GM19455 (cell line): ENCODE data around the gene ST6GALNAC3.
A peak's percentile ranks its signal among the peaks of the same experiment; 100 is the strongest.
"Not testable (repeated sequence)": the region's sequence is repeated elsewhere in the genome, so short reads cannot be mapped to it uniquely, and the experiment has no call there.

ENCODE experiments used
- ATAC-seq: cut with Tn5 transposase; IDR thresholded peaks from one replicate; pipeline ENCODE4 v1.9.1; 2021; ENCODE audit not compliant: unreplicated experiment

ST6GALNAC3 gene

DNA sequence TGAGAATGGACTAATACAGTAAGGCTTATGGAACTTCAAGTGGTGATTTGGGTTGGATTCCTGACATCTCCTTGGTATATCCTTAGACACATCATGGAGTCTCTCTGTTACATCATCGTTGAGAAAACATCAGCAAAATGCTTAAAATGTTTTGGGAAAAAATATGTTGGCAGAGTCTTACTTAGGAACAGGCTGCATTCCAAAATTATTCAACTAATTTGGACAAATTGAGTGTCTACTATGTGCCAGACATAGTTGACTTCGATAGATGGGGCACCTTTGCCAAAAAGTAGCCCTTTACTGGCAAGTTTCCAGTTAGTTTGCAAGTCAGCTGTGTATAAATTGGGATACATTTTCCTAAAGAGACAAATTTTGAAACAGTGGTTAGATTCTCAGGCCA is 539.3 kb downstream of the ST6GALNAC3 start:
- no peak for ATAC-seq

DNA sequence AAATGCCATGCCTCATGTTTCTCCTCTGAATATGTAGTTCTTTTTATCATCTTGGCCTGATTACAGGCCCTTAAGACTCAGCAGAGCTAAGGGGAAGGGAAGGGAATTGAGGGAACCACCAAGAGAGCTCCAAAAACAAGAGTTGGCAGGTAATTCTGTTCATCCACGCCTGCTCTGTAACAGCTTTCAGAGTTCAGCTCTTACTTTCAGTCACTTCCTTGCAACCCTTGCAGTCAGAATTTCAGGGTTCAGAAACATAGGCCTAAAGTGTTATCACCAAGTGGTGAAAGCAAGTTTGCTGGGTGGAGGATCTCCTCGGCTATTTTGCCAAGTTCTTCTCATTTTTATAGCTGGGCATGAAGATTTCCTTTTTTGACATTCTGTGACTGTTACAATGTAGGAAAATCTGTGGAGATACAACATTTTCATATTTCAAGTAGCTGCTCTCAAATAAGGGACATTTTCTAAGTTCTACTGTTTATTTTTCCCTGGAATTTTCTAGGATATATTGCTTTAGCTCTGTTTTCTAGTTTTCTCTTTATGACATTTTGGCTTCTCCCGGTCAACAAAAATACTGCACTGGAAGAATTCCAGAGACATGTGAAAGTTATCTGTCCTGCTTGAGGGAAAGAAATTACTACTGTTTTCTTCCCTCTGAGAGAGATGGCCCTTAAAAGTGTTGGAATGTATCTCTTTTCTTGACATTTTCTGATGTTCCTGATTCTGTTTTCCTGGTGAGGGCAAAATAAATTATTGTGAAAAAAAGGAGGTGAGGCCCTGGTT is 540.9 kb downstream of the ST6GALNAC3 start:
- ATAC-seq = no peak

DNA sequence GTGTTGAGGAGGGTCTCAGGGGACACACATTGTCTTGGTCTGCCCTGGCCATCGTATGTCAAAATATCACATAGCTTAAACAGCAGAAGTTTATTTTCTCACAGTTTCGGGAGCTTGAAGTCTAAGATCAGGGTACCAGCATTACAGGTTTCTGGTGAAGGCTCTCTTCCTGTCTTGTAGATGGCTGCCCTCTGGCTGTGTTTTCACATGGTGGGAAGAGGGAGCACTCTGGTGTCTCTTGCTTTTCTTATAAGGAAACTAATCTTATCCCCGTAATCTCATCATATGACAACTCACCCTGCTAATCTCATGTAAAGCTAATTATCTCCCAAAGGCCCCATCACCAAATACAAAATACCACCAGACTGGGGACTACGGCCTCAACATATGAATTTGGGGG is 545.8 kb downstream of the ST6GALNAC3 start:
- no peak for ATAC-seq

DNA sequence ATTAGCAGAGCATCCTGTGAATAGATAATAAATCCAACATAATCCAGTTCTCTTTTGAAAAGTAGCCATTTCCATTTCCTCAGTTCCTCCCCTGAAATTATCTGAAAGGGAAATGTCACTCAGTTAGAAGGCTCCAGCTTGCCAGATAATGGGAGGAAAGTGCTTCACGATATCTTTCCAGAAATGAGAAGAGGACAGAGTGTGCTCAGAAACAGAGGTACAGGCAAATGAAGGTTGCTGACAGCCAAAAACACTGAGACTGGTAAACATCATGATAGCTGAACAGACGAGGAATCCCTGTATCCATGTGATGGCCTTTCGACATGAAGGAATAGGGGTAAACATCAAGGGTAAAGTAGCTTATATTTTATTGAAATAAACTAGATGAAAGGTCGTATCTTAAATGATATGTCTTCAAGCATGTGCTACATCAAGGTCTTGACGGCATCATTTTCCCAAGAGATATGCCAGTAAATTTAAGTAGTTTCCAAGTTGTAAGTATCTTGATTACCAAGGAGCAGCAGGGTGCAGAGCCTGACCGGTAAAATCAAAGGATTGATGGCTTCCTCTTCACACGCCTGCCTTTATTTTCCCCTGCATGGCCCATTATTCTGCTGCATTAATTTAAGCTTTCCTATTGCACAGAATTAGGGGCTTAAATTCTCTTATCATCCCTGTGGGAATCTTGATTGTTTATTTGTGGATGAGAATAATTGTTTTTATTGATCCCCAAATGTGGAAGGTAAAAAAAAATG is 548.4 kb downstream of the ST6GALNAC3 start:
- no peak for ATAC-seq

DNA sequence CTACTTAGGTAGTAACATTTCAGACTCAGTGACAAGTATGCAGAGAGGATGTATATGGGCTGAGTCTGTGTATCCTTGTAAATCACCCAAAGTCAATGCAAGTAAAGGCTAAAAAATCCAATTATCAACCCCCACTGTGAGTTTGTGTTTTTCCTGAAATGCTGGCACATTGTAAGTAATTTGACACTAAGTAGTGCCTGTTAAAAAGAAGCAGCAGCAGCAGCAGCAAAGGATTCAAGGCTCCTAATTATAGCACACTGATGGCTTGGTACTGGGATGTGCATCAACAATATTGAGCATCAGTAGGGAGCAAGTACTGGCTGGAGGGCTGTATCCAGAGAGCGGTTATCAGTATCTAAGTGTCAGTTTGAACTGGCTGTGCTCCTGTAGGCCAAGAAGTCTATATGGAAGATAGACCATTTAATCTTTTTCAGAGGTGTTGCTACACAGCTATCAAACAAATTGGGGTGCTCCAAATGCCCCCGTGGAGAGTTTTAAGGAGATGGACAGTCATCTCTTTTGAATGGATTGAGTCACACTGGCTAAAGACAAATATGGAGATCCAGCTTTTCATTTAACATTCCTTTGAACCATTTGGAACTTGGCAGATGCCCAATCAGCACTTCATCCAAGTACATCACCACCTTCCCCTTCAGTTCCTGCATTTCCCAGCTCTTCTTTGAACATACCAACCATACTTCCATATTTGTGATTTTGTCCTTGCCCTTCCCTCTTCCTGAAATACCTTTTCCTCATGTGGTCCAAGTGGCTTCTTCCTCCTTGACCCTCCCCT is 551.5 kb downstream of the ST6GALNAC3 start:
- ATAC-seq = no peak

DNA sequence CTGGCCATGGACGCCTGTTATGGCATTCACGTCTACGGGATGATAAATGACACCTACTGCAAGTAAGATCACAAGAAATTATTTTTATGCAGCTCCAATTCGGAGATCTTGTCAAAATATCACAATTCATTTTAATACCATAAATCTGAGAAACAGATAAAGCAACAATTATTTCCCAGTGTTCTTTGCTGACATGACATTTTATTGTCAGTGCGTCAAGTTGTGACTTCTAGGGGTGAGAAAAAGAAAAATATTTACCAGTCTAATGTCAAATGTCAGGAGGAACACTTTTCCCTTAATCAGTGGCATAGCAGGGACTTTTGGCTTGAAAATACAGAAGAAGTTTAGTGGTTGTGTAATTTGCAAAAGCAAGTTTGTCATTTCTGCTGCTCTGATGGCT is 553.0 kb downstream of the ST6GALNAC3 start:
- no peak for ATAC-seq

DNA sequence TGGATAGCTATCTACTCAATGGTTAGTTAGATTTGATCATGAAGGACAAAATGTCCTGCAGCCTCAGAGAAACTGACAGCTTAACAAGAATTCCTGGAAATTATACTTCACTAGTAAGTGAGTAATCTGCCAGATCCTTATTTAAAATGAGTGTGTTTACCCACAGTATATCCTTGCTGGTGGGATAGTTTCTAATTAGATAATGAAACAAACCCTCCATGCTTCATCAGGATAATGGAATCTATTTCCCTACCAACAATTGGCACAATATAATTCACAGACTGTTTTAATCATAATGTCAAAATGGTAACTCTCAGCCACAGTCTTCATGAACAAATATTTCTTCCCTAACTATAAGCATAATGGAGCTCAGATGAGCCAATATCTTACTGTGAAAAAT is 553.4 kb downstream of the ST6GALNAC3 start:
- ATAC-seq = no peak

DNA sequence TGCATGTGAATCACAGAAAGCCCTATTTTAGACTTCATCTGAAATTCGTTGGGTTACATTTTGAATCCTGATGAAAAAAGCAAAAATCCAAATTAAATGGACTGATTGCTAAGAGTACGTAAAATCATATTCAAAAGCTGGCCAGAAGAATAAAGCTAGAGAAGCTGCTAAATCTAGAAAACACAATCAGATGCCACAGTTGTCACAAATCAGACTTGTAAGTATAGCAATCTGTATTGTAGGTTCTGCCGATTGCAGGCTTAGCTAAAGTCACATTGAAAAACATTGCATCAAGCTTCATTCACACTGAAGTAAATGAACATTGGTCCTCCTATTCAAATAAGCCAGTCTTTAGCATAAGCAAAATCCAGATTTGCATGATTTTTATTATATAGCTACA is 557.6 kb downstream of the ST6GALNAC3 start:
- no peak for ATAC-seq

DNA sequence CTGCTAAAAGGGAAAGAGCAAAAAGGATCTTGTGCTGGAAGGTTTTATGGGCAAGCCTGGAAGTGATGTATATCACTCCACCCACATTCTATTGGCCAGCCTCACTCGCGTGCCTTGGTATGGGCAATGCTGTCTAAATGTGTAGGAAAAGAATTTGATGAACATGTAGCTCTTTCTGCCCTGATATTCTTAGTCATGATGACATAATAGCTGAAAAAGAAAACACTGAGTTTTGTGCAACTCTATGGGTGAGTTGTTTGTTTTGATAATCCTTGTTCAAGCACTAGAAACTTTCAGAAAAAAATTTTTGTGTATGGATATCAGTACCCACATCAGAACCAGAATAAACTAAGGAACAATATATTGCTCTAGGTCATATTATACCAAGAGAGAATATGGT is 561.2 kb downstream of the ST6GALNAC3 start:
- no peak for ATAC-seq

DNA sequence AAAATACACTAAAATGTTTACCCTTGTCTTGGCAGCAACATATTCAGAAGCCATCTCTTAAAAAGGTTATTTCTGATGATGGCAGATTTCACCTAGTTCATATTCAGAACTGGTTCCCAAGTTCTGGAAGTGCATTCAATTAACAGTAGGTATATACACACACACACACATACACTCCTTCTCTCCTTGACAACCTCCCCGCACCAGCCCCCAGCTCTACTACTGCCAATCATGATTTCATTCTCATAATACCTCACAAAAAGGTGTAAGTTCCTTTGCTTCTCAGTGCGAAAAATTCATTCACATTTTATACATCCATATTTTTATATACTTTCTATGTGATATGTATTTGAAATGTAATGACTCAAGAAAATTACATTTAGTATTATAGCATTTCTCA is 564.6 kb downstream of the ST6GALNAC3 start:
- ATAC-seq = no peak

DNA sequence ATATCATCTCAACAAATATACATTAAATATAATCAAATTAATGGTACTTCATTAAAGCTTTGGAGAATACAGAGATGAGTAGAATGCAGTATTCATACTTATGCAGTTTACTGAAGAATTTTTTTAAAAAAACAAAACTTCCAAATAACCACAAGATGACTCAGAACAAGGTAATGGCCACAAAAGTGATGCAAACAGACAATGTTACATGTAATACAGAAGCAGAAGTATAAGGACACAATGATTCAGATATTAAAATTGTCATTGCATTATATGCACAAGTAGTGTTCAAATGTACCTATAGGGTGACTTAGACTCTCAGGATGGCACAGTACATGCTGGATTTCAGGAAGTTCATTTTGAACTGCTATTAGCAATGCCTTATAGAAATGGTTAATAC is 565.5 kb downstream of the ST6GALNAC3 start:
- no peak for ATAC-seq

DNA sequence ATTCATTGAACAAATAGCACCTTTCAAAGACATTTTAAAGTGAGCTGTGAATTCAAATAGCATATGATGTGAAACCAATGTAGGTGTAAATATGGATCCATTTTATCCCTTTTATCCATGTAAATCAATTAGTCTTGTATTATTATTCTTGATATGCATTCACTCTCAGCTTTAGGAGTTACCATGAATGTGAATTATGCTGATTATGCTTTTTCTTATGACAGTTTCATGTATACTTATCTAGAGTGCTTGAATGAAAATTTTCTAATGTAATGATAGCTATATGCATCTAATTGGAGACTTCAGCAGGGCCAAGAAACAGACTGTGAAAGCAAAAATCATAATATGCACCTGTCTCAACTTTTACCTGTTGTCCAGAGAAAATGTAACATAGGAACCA is 566.2 kb downstream of the ST6GALNAC3 start:
- ATAC-seq = no peak

DNA sequence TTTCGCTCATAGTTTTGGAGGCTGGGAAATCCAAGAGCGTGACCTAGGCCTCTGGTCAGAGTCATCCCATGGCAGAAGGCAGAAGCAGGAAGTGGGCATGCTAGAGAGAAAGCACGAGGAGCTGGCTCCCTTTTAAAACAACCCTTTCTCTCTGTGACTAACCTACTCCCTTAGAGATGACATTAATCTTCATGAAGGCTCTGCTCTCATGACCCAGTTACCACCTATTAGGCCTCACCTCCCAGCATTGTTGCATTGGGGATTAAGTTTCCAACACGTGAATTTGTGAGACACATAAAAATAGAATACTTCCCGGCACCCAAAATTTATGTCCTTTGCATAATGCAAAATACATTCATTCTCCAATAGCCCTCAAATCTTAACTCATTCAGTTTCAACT is 569.6 kb downstream of the ST6GALNAC3 start:
- ATAC-seq = no peak

DNA sequence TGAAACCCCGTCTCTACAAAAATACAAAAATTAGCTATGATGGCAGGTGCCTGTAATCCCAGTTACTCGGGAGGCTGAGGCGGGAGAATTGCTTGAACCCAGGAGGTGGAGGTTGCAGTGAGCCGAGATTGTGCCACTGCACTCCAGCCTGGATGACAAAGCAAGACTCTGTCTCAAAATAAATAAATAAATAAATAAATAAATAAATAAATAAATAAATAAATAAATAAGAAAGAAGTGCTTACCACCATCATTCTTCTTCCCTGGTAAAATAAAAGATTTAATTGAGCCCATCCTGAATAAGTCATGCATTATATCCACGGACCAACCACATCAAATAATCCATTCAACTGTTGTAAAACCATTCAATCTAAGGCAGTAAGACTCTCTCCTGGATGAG is 578.3 kb downstream of the ST6GALNAC3 start:
- ATAC-seq = not testable (repeated sequence)

DNA sequence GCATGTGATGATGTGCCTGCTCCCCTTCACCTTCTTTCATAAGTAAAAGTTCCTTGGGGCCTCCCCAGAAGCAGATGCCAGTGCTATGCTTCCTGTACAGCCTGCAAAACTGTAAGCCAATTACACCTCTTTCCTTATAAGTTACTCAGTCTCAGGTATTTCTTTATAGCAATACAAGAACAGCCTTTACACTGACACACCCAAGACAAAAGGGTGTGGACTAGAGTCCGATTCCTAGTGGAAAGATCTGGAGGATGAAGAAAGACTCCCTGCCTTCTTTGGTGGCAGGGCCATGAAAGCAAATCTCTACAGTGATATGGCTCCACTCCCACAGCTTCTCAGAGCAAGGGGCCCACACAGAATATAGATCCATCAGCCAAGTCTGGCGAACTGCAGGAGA is 583.1 kb downstream of the ST6GALNAC3 start:
- ATAC-seq = no peak

DNA sequence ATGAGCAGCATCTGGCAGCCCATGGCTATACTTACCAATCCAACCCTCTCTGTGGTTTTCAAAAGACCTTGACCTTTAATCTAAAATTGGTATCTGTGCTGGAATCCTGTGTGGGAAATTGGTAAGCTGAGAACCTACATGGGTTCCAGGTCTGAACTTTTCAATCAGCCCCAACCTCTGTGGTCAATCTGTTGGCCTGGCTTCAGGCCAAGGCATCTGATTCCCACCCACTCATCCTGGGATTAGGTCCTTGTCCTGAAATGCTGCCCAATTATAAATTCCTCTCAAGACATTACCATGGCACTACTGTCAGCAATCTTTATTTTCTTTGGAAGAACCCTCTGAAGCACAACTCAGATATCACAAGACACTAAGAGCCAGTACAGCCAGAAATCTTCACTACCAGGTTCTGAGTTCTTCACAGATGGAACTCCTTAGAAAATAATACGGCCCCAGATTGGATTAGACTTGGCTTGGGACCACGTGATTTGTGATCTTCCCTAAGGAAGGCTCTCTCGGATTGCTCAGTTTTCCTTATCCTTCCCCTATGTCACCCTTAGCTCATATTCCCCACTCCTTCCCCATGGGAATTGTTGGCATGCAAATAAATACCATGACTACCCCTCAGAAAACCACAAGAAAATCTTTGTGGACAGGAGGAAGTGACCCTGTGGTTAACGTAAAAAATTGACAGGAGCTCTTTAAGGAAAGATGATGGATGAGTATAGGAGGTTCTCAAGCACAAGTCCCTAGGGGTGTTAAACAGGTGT is 584.8 kb downstream of the ST6GALNAC3 start:
- no peak for ATAC-seq

DNA sequence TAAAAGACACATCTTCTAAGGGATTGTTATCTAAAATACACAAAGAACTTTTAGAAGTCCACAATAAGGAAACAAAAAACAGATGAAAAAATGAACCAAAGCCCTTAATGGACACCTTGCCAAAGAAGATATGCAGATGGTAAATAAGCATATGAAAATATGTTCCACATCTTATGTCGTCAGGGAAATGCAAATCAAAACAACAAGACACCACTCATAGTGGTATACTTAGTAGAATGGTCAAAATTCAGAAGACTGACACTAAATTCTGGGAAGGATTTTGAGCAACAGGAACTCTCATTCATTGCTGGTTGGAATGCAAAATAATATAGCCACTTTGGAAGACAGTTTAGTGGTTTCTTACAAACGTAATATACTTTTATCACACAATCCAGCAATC is 587.0 kb downstream of the ST6GALNAC3 start:
- no peak for ATAC-seq

DNA sequence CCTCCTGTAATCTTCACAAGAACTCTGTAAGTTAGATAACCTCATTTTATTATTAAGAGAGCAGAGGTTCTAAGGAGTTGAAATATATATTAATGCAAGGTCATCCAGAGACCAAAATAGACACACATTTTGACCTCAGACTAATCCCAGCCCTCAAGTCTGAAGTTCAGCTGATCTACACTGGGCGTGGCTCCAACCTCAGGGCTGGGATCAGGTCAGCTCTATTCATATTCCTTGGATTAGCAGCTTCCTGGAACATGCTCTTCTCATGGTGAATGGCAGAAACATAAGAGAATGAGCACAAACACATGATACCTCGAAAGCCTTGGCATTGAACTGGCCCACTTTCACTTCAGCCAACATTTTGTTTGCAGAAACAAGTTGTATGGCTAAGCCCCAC is 592.0 kb downstream of the ST6GALNAC3 start:
- no peak for ATAC-seq

DNA sequence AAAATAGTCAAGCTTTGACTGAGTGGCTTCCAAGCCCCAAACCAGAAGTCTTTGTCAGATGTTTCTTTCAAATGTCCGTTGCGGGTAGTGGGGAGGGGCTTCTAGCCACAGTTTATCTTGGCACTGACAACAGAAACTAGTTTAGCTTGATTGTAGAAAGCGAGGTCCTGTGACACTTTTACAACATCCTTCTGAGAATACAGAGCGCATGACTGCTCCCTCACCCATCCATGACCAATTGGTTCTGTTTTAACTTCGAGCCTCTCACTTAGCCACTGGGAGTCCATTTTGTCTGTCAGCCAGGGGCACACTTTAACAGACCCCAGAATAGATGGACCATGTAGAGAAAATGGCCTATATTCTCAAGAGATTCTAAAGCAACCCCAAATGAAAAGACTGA is 593.5 kb downstream of the ST6GALNAC3 start:
- ATAC-seq = peak; percentile 89

DNA sequence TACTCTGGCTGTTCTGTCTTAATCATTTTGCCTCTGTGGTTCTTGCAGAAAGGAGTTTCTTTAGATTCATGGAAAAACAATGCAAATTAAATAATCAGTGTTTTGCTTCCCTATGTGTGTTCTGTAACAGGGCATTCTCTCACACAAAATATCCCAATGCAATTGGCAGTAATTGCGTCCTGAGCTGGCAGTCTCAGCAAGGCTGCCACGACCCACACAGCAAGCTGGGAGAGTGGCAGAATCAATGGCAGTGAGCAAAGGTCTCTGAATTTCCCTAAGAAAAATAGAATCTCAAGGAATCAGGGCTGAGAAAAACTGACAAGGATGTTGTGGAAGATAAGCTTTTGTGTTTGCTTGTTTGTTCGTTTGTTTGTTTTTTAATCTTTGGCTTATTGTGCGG is 594.6 kb downstream of the ST6GALNAC3 start:
- no peak for ATAC-seq
